GM21737 (cell line): ENCODE measurements around the gene PRKCE.
"Not testable (repeated sequence)": the region's sequence is repeated elsewhere in the genome, so short reads cannot be mapped to it uniquely, and the experiment has no call there.

Experiments
- ATAC-seq: cut with Tn5 transposase; IDR thresholded peaks from one replicate; pipeline ENCODE4 v1.9.1; 2021; ENCODE audit warnings: mild to moderate bottlenecking, moderate library complexity; ENCODE audit not compliant: unreplicated experiment

The PRKCE gene

DNA sequence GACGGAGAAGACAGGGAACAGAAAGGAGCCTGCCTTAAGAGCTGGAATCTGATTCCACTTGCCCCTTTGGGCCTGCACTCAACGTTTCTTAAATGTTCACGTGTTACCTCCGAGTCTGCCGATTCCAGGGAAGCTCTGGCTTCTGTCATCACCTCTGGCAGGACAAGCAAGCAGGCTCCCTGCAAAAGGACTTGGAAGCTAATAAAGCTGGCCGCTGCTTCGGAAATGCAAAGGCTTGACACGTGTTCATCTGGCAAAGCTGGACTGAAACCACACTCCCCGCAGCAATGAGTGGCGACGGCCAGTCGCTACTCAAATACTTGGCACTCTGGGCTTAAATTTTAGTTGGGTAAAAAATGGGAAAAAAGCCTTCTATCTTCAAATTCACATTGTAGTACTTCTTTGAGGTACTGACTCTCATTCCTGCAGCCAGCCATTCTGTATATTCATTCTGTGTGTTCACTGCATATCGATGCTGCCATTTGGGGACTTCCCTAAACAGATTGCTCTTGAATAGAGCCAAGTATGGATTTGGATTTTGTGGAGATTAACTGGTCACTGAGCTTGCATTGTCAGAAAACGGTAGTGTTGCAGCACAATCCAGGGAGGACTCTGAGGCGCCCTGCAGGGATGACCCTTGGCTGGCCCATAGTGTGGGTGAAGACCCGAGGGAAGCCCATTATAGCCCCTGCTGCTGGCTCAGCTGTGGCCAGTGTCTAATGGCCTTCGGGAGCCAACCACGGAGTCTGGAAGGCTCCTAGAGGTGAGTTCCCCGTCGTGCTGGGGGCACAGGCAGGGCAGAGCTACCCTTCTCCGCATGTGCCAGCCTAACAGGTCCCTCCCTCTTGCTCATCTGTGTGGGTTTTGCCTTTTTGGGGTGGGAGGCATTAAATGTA lies 231.5 kb downstream of the PRKCE start:
- no peak for ATAC-seq

DNA sequence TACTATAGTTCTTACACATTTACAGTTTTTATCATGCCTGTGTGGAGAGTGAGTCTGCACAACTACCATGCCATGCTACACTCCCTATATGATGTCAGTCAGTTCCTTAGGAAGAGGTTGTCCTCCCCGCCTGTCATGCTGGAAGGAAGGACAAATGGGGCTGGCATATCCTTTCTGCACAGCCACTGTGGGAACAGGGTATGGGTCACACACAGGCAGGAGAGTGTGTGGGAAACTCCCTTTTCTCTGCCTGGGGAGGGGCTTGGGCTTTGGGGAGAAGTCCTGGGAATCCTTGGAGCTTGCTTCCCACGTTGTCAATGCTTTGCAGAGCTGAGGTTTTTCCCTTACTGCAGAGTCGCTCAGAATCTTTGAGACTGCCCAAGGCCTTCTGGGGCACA lies 232.1 kb downstream of the PRKCE start:
- no peak for ATAC-seq

DNA sequence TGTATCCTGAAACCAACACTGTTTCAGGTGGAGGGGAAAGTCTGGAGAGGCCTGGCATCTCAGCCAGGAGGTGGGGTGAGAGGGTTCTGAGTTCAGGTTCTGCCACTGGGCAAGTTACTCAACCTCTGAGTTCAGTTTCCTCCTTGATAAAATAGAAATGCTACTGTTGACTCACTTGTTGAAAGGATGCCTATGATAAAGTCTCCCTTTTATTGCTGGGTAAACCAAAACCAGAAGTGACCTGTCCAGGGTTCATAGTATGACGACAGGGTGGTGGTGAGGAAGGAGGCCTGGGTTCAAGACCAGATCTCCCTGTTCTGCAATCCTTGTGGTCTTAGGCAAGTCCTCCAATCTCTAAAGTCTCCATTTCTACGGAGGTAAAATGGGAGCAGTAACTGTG lies 232.7 kb downstream of the PRKCE start:
- ATAC-seq, result no peak

- ATAC-seq, result no peak
Observed at GRCh38 chr2:45885171-45885621, 233.7 kb downstream of the PRKCE start.

DNA sequence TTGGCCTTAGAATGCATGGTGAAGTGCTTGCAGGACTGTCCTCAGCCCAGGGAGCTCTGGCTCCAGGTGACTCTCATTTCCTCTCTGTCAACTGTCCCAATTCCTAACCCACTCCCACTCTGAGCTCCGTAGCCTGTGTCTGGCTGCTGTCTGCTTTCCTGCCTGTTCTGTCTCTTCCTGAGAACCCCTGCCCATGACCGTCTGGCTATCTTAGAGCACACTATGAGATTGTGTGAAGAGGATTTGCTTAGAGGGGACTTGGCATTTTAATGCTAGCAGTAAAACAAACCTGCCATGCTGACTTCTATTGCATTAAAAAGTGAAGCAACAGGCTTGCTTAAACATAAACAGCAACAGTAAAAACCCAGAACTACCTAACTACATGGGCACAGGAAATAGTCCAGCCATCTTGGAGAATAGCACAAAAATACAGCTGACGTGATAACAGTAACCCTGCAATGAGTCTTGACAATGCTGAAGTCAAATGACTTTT lies 234.7 kb downstream of the PRKCE start:
- ATAC-seq, result no peak

GRCh38 chr2:45888167-45888566 lies 236.7 kb downstream of the PRKCE start:
- ATAC-seq, result no peak

DNA sequence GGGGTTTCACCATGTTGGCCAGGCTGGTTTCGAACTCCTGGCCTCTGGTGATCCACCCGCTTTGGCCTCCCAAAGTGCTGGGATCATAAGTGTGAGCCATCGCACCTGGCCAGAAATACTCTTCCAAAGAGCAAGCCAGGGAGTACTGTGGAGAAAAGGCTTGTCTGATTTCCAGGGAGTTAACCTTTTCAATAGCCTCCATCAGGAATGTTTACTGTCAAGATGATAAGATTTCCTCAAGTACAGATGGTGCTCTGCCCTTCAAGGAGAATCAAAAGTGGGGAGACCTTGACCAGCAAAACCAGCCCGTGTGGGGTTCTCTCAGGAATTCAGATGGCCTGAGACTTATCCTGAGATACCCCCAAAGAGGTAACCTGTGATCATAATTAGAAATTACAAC lies 237.2 kb downstream of the PRKCE start:
- no peak for ATAC-seq

GRCh38 chr2:45889053-45889452 lies 237.6 kb downstream of the PRKCE start:
- peak; percentile 81 for ATAC-seq

DNA sequence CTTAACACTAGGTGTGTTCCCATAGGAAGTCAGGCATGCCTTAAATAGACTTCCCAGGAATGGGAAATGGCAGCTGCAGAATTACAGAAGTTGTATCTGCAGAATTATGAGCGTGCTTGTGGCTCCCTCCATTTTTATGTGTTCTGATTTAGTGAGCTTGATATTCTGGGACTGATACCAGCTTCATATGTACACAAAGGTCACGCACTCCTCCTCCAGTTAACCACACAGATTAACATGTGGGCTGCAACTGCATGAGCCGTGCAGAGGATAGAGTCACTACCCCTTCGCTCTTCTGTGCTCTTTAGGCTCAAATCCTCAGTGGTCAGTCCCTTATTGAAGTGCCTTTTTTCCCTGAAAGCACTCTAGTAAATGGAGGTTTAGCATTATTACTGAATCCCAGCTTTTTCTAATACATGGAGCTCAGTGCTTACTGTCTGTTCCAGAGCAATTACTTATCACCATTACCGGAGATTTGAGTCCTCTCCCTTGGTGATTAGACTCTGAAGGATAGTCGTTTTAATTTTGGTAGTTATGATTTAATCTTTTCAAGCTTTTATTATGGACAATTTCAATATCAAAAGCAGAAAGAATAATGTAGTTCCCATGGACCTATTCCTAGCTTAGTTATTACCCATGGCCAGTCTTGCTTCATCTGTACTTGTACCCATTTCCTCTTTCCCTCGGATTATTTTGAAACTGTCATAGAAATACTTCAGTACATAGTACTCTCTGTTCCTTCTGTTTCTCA lies 238.3 kb downstream of the PRKCE start:
- ATAC-seq, result peak; percentile 40

- ATAC-seq, result not testable (repeated sequence)
Observed at GRCh38 chr2:45890371-45890646, 238.8 kb downstream of the PRKCE start.

GRCh38 chr2:45890819-45891218 lies 239.3 kb downstream of the PRKCE start:
- ATAC-seq, result no peak

- no peak for ATAC-seq
Observed at GRCh38 chr2:45891719-45892424, 240.4 kb downstream of the PRKCE start.

- no peak for ATAC-seq
Observed at GRCh38 chr2:45892425-45892745, 240.9 kb downstream of the PRKCE start.

- no peak for ATAC-seq
Observed at GRCh38 chr2:45892757-45893156, 241.3 kb downstream of the PRKCE start.

- no peak for ATAC-seq
Observed at GRCh38 chr2:45894211-45894610, 242.7 kb downstream of the PRKCE start.

DNA sequence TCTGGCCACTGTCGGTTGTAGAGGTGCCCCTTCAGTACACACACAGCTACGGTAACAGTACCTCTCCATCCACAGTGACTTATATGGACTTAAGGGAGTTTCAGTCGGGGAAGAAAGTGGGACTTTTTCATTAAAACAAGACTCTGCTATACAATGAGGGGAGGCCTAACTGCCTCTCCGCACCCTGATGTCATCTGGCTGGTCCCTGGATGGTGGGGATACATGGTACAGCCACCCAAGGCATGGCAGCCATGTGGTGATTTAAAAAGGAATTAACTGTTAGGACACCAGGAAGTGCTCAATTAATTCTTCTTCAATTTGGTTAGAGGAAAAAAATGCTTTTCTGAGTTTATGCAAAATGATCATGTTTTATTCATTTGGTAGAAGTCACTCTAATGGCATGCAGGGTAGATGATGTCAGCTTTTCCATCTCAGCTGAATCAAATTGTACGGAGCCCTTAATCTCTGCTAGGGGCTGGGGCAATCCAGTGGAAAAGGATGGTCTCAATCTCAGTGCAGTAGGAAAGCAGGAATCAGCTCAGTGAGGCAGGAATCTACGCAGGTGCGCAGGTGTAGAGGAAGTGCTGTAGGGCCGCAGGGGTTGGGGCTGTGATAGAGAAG lies 243.9 kb downstream of the PRKCE start:
- ATAC-seq, result no peak

- no peak for ATAC-seq
Observed at GRCh38 chr2:45896311-45896710, 244.8 kb downstream of the PRKCE start.

GRCh38 chr2:45897842-45898241 lies 246.4 kb downstream of the PRKCE start:
- no peak for ATAC-seq

DNA sequence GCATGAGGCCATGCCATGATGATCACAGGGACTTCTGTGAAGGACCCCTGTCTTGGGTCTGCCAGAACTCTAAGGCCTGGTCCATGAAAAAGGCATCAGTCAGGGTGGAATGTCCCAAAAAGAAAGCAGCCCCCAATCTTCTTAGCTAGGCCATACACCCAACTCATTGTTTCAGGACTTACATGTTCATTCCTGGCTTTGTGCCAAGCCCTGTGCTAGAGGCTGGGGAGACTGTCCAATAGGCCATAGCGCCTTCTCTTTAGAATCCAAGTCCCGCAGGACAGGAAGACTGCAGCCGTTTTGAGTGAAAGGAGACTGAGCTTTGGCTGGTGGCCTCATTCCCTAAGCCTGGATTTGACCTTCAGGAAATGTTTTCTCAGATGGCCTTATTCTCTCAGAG lies 247.3 kb downstream of the PRKCE start:
- no peak for ATAC-seq

GRCh38 chr2:45899926-45900325 lies 248.5 kb downstream of the PRKCE start:
- ATAC-seq, result no peak

DNA sequence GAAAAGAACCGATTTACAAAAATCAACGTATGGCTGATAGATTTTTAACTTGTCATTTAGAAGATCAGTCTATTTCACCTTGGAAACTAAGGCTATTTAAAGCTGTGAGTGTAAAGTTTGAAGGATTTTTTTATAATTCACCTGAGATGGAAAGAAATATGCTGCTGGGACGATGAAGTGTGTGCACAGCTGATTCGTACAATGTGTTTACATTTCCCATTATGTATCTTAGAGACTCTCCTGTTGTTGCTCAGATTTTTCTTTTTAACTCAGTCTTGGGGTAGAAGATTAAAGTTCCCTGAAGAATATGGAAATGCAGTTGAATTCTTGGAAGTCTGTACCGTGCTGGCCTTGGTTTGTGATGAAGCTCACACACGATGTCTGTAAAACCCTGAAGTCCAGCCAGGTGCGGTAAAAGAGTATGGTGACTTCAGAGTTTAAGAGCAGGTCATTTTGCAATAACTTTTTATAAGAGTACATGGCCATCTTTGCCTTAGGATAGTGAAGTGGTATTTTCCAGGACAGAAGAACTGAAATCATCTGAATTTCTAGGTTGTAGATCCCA lies 250.1 kb downstream of the PRKCE start:
- ATAC-seq, result no peak
